HCT116 (cell line): ENCODE results near the gene SLFN12L. TPM values are rescaled to one million over a fixed set of nuclear protein-coding genes. Genes with fewer than 3 reads are reported as not detected.
"Not testable (repeated sequence)": the region's sequence is repeated elsewhere in the genome, so short reads cannot be mapped to it uniquely, and the experiment has no call there.

Source experiments
- ATAC-seq: fragments of 200-7000 bp; cut with Tn5 transposase; 2 replicates; pipeline ENCODE4 v1.9.1; 2020; ENCODE audit warnings: mild to moderate bottlenecking, moderate library complexity
- BruUV-seq: library from RNA; stranded (reverse); fragments of 400-500 nt; replicated peaks from 2 replicates; lab custom pipeline; 2021; lab: Mats Ljungman, UMichigan
- CTCF ChIA-PET: fragments of 300-600 bp; sonication (Branson Sonifier 250); formaldehyde crosslinking; loops from one replicate; lab custom pipeline; 2021; ENCODE audit warnings: antibody characterized with exemption; lab: Charles Lee
- POLR2A ChIA-PET: fragments of 300-600, 350-600 bp; sonication (Branson Sonifier 250); formaldehyde crosslinking; loops from one replicate; lab custom pipeline; 2021; ENCODE audit warnings: antibody characterized with exemption; lab: Charles Lee
- RAD21 ChIA-PET, 2 experiments: fragments of 300-600 bp; sonication (Branson Sonifier 250); formaldehyde crosslinking; loops; one replicate each; lab custom pipeline; 2023; ENCODE audit warnings: low total read pairs in 2 of 2; ENCODE audit not compliant: uncharacterized antibody in 2 of 2, unreplicated experiment in 2 of 2, low non-redundant PET in 1 of 2; lab: Charles Lee
- DNase-seq: peaks from one replicate; pipeline ENCODE4 v3.0.0-alpha.2; 2010; ENCODE audit warnings: low read depth, low spot score
- H2AFZ ChIP-seq: fragments of 200-600 bp; shearing (Covaris generic), sonication (generic); 2 replicates; pipeline ENCODE4 v1.6.1; 2017; ENCODE audit warnings: low read depth, mixed run types, mixed read lengths, antibody characterized with exemption, low read length; ENCODE audit not compliant: poor library complexity, severe bottlenecking
- H3K27ac ChIP-seq: 2 replicates; pipeline ENCODE4 v1.5.1; 2012; ENCODE audit warnings: low read depth, low read length
- H3K27me3 ChIP-seq: fragments of 200-600 bp; sonication (generic); 2 replicates; pipeline ENCODE4 v1.6.1; 2016; ENCODE audit warnings: mixed run types, low read length, mixed read lengths; ENCODE audit not compliant: insufficient read depth
- H3K36me3 ChIP-seq, 2 experiments: fragments of 200-500 bp in 1 of 2; fragments of 200-600 bp in 1 of 2; sonication (Bioruptor generic) in 1 of 2; sonication (generic) in 1 of 2; 2 replicates each; pipeline versions ENCODE4 v1.5.1 to v1.6.1; 2014 to 2016; ENCODE audit warnings: low read length in 2 of 2, inconsistent platforms in 1 of 2, mixed read lengths in 1 of 2, mixed run types in 1 of 2; ENCODE audit not compliant: insufficient read depth in 2 of 2, control insufficient read depth in 1 of 2
- H3K4me1 ChIP-seq, 2 experiments: fragments of 200-600 bp in 1 of 2; sonication (generic) in 1 of 2; 2 replicates each; pipeline versions ENCODE4 v1.5.1 to v1.6.1; 2012 to 2017; ENCODE audit warnings: low read length in 2 of 2, inconsistent platforms in 1 of 2, mild to moderate bottlenecking in 1 of 2, mixed read lengths in 1 of 2, mixed run types in 1 of 2, moderate library complexity in 1 of 2; ENCODE audit not compliant: insufficient read depth in 2 of 2, control insufficient read depth in 1 of 2
- H3K4me2 ChIP-seq: fragments of 200-600 bp; sonication (generic); 2 replicates; pipeline ENCODE4 v1.6.1; 2017; ENCODE audit warnings: mixed run types, low read length, mixed read lengths
- H3K4me3 ChIP-seq, 2 experiments: fragments of 200-600 bp in 1 of 2; sonication (generic) in 1 of 2; replicated peaks in 1 of 2; 2 replicates each; pipeline ENCODE4 v1.5.1; 2011 to 2016; ENCODE audit warnings: low read length in 2 of 2, control low read depth in 1 of 2, low read depth in 1 of 2, mild to moderate bottlenecking in 1 of 2, mixed read lengths in 1 of 2, mixed run types in 1 of 2
- H3K79me2 ChIP-seq: fragments of 200-600 bp; sonication (generic); 2 replicates; pipeline ENCODE4 v1.6.1; 2017; ENCODE audit warnings: mild to moderate bottlenecking, mixed run types, low read length, moderate library complexity, mixed read lengths; ENCODE audit not compliant: insufficient read depth
- H3K9ac ChIP-seq: fragments of 200-600 bp; sonication (generic); 2 replicates; pipeline ENCODE4 v1.6.1; 2016; ENCODE audit warnings: low read length, mixed read lengths
- H3K9me2 ChIP-seq: fragments of 200-600 bp; sonication (generic), shearing (Covaris generic); 2 replicates; pipeline ENCODE4 v1.6.1; 2017; ENCODE audit warnings: mixed run types, mild to moderate bottlenecking, moderate library complexity; ENCODE audit not compliant: insufficient read depth
- H3K9me3 ChIP-seq, 2 experiments: fragments of 200-500 bp in 1 of 2; fragments of 200-600 bp in 1 of 2; sonication (Bioruptor generic) in 1 of 2; sonication (generic) in 1 of 2; 2 replicates each; pipeline ENCODE4 v1.6.1; 2014 to 2017; ENCODE audit warnings: low read length in 2 of 2, mixed read lengths in 2 of 2, inconsistent platforms in 1 of 2, low read depth in 1 of 2, mild to moderate bottlenecking in 1 of 2, mixed run types in 1 of 2, moderate library complexity in 1 of 2; ENCODE audit not compliant: control insufficient read depth in 1 of 2, insufficient read depth in 1 of 2
- H4K20me1 ChIP-seq: fragments of 200-600 bp; sonication (generic), shearing (Covaris generic); 2 replicates; pipeline ENCODE4 v1.6.1; 2017; ENCODE audit warnings: mixed run types, mild to moderate bottlenecking, moderate library complexity; ENCODE audit not compliant: insufficient read depth
- ATF3 ChIP-seq: IDR thresholded peaks from 2 replicates; pipeline ENCODE4 v1.6.1; 2012
- CEBPB ChIP-seq: IDR thresholded peaks from 2 replicates; pipeline ENCODE4 v1.6.1; 2012; ENCODE audit warnings: low read depth
- EGR1 ChIP-seq: IDR thresholded peaks from 2 replicates; pipeline ENCODE4 v1.6.1; 2012; ENCODE audit warnings: low read depth
- ELF1 ChIP-seq: IDR thresholded peaks from 2 replicates; pipeline ENCODE4 v1.6.1; 2012; ENCODE audit warnings: low read depth, borderline replicate concordance
- EZH2phosphoT487 ChIP-seq: fragments of 200-600 bp; IDR thresholded peaks from 2 replicates; pipeline ENCODE4 v1.6.1; 2018; ENCODE audit warnings: antibody characterized with exemption, borderline replicate concordance
- FOSL1 ChIP-seq: IDR thresholded peaks from 2 replicates; pipeline ENCODE4 v1.6.1; 2012; ENCODE audit warnings: low read depth
- JUND ChIP-seq: IDR thresholded peaks from 2 replicates; pipeline ENCODE4 v1.6.1; 2012
- POLR2A ChIP-seq: IDR thresholded peaks from 2 replicates; pipeline ENCODE4 v1.7.0; 2011; ENCODE audit warnings: borderline replicate concordance; ENCODE audit not compliant: insufficient read depth, insufficient read length; ENCODE audit errors: extremely low read depth
- RAD21 ChIP-seq: IDR thresholded peaks from 2 replicates; pipeline ENCODE4 v1.6.1; 2012; ENCODE audit warnings: low read depth, mild to moderate bottlenecking
- SP1 ChIP-seq: IDR thresholded peaks from 2 replicates; pipeline ENCODE4 v1.6.1; 2012; ENCODE audit warnings: low read depth
- SRF ChIP-seq: IDR thresholded peaks from 2 replicates; pipeline ENCODE4 v1.6.1; 2012; ENCODE audit warnings: low read depth
- YY1 ChIP-seq: IDR thresholded peaks from 2 replicates; pipeline ENCODE4 v1.6.1; 2011; ENCODE audit warnings: low read length, low read depth, moderate library complexity, mild to moderate bottlenecking; ENCODE audit not compliant: insufficient replicate concordance; ENCODE audit errors: extremely low read depth
- intact Hi-C: fragments of 100-400 bp; cut with micrococcal nuclease; formaldehyde crosslinking; loops from 2 replicates; pipeline ENCODE4 v1.10.0; 2022
- total RNA-seq: library from RNA; stranded (reverse); gene quantifications from one replicate; pipeline ENCODE4 v1.2.1, GENCODE V29; 2021; ENCODE audit not compliant: unreplicated experiment
- TF ChIP-seq, protein P1 (sequence below): IDR thresholded peaks from 2 replicates; pipeline ENCODE4 v1.6.1; 2012; ENCODE audit warnings: low read depth

SLFN12L gene
- total RNA-seq, 1 experiment from 2014 or later: 0.17 TPM

DNA sequence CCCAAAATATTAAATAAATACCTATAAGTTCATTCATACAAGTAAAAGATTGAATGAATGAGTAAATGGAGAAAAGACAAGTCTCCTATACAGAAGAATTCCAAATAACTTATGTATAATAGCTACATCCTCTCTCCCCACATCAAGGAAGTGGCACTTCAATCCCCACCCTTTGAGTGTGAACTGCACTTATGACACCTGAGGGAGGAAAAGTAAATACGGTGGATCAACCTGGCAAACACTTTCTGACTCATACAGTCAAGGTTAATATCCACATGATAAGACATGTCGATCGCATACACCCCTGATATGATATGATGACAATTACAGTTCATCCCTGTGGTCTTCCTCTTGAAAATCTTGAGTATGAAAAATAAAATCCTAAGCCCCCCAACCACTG is 18.0 kb downstream of the SLFN12L start:
- TF ChIP-seq, protein P1, sequence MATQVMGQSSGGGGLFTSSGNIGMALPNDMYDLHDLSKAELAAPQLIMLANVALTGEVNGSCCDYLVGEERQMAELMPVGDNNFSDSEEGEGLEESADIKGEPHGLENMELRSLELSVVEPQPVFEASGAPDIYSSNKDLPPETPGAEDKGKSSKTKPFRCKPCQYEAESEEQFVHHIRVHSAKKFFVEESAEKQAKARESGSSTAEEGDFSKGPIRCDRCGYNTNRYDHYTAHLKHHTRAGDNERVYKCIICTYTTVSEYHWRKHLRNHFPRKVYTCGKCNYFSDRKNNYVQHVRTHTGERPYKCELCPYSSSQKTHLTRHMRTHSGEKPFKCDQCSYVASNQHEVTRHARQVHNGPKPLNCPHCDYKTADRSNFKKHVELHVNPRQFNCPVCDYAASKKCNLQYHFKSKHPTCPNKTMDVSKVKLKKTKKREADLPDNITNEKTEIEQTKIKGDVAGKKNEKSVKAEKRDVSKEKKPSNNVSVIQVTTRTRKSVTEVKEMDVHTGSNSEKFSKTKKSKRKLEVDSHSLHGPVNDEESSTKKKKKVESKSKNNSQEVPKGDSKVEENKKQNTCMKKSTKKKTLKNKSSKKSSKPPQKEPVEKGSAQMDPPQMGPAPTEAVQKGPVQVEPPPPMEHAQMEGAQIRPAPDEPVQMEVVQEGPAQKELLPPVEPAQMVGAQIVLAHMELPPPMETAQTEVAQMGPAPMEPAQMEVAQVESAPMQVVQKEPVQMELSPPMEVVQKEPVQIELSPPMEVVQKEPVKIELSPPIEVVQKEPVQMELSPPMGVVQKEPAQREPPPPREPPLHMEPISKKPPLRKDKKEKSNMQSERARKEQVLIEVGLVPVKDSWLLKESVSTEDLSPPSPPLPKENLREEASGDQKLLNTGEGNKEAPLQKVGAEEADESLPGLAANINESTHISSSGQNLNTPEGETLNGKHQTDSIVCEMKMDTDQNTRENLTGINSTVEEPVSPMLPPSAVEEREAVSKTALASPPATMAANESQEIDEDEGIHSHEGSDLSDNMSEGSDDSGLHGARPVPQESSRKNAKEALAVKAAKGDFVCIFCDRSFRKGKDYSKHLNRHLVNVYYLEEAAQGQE: no peak
- TF ChIP-seq SRF (no peak), POLR2A (no peak), YY1 (no peak), RAD21 (no peak), EGR1 (no peak), EZH2phosphoT487 (no peak), JUND (no peak), CEBPB (no peak), ELF1 (no peak), FOSL1 (no peak), ATF3 (no peak), SP1 (no peak)
- BruUV-seq: no TSS peak
- POLR2A ChIA-PET: no interaction called here

DNA sequence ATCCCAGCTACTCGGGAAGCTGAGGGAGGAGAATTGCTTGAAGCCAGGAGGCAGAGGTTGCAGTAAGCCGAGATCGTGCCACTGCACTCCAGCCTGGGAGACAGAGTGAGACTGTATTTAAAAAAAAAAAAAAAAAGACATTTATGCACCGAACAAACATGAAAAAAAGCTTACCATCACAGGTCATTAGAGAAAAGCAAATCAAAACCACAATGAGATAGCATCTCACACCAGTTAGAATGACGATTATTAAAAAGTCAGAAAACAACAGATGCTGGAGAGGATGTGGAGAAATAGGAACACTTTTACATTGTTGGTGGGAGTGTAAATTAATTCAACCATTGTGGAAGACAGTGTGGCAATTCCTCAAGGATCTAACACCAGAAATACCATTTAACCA is 19.0 kb downstream of the SLFN12L start:
- H3K4me2 ChIP-seq, intact Hi-C loops, ATAC-seq: not testable (repeated sequence)

More for the DNA sequence above, 18.0 kb downstream of the SLFN12L start:
- ATAC-seq (no peak), DNase-seq (no peak)
- CTCF ChIA-PET: no interaction called here
- Histone ChIP-seq H3K79me2 (no peaks in the 10 kb centered on the region), H3K27me3 (peaks cover 43% of the 10 kb centered on the region), H3K4me3 (no peak overlapping the region), H3K4me2 (no peak overlapping the region), H3K4me1 (no peaks in the 10 kb centered on the region; a peak in 1 of 4 replicates), H3K9me2 (no peaks in the 10 kb centered on the region), H3K27ac (no peak overlapping the region), H3K9me3 (no peaks in the 10 kb centered on the region), H3K9ac (no peak overlapping the region), H3K36me3 (no peaks in the 10 kb centered on the region), H4K20me1 (no peaks in the 10 kb centered on the region), H2AFZ (no peak overlapping the region)
- RAD21 ChIA-PET: no interaction called here
- intact Hi-C loops: no loop called here

More for the DNA sequence above, 19.0 kb downstream of the SLFN12L start:
- H3K4me1 ChIP-seq, DNase-seq, RAD21 ChIA-PET, BruUV-seq, H3K9ac ChIP-seq, CTCF ChIA-PET, H3K9me3 ChIP-seq, H3K27ac ChIP-seq, H3K9me2 ChIP-seq, H3K36me3 ChIP-seq, H3K79me2 ChIP-seq, H2AFZ ChIP-seq, POLR2A ChIA-PET, H3K4me3 ChIP-seq, H4K20me1 ChIP-seq: not testable (repeated sequence)
- peaks cover 45% of the 10 kb centered on the region for H3K27me3 ChIP-seq
